Measurements from ENCODE around the gene FBLN2. TPM values are rescaled to one million over a fixed set of nuclear protein-coding genes. Genes with fewer than 3 reads are reported as not detected.
"Not testable (repeated sequence)": the region's sequence is repeated elsewhere in the genome, so short reads cannot be mapped to it uniquely, and the experiment has no call there.

Gene FBLN2
- total RNA-seq, 2 experiments from 2014 or later, result 0.15 to 0.55 TPM

GRCh38 chr3:13513051-13513912, 35.6 kb upstream of the FBLN2 start:
- CTCF ChIA-PET, result interaction anchor here (1.4 kb wide), 1 partner anchor 17 kb away, joined by 4 read pairs; no protein-coding TSS in a partner anchor
- POLR2A ChIA-PET, result no interaction called here

GRCh38 chr3:13513913-13514517, 34.9 kb upstream of the FBLN2 start:
- ChIA-PET CTCF (interaction anchor here (1.4 kb wide), 1 partner anchor 18 kb away, joined by 4 read pairs; no protein-coding TSS in a partner anchor), POLR2A (no interaction called here)

GRCh38 chr3:13514639-13515435, 34.1 kb upstream of the FBLN2 start:
- ChIA-PET CTCF (interaction anchor here (1.4 kb wide), 1 partner anchor 18 kb away, joined by 4 read pairs; no protein-coding TSS in a partner anchor), POLR2A (no interaction called here)

- ChIA-PET CTCF (no interaction called here), POLR2A (no interaction called here)
Measured at GRCh38 chr3:13515786-13516759, 32.9 kb upstream of the FBLN2 start.

- ChIA-PET CTCF (no interaction called here), POLR2A (no interaction called here)
Measured at GRCh38 chr3:13516760-13517135, 32.2 kb upstream of the FBLN2 start.

DNA sequence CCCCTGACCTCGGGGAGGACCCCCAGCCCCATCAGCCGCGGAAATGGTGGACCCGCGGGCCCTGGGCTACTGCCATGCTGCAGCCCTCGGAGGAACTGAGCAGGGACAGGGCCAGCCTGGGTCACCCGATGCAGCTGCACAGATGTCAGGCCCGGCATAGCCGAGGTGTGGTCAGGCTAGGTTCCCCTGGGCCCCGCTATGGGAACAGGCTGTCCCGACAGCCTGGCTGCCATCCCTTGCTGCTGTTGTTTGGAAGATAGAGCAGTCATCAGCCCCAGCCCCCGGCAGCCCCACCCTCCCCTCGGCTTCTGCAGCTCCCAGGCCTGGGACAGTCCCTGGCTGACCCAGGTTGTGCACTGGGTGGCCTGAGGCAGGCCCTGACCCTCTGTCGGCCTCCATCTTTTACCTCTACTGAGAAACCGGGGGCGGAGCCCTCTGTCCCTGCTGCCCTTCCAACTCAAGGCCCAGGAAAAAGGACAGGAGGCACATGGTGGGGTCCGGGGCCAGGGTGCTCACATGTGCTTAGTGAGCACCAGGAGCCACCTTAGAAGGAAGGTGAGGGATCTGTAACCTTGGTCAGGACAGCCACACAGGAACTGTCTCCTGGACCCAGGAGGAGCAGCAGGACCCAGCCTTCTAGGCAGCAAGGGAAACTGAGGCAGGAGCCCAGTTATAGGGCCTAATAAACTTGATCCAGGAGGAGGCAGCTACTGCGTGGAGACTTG, 31.5 kb upstream of the FBLN2 start:
- CTCF ChIA-PET, result no interaction called here

GRCh38 chr3:13518516-13518953, 30.4 kb upstream of the FBLN2 start:
- ChIA-PET CTCF (interaction anchor here (1.3 kb wide), 2 partner anchors 22 to 131 kb away, joined by 3 read pairs; no protein-coding TSS in a partner anchor), POLR2A (no interaction called here)

More for the DNA sequence above, 31.5 kb upstream of the FBLN2 start:
- POLR2A ChIA-PET, result no interaction called here

DNA sequence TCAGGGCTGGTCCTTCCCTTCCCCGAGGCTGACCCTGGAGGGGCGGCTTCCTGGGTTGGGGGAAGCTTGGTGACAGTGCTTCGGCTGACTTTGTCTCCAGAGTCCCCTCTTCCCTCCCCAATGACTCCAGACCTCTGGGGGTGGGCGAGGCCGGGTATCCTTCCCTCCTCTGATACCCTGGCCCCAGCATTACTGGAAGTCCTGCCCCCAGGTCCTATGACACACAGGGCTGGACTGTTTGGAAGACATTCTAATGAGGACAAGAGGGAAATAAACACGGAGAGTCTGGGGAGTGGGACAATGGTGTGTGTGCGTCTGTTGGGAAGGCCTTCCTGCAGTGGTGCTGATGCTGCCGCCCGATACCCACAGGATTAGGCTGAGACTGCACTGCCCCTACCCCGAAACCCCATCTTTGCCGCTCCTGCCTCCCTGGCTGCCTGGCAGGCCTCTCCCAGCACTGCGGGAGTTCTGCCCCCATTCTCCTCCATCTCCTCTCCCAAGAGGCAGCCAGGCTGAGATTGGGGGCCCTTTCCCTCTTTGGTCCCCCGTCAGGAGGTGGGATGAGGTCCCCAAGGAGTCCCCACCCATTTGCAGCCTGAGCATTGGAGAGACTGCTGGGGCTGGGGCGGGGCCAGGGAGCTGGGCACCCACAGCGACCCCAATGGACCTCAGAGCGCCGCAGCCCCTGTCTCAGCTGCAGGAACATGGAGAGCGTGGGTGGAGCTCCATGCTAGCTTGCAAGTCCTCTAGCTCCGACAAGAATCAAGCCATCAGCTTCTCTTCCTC, 29.7 kb upstream of the FBLN2 start:
- ChIA-PET CTCF (interaction anchor here (1.3 kb wide), 2 partner anchors 23 to 131 kb away, joined by 3 read pairs; no protein-coding TSS in a partner anchor), POLR2A (no interaction called here)

GRCh38 chr3:13520326-13520880, 28.5 kb upstream of the FBLN2 start:
- CTCF ChIA-PET, result interaction anchor here (1.5 kb wide), 1 partner anchor 135 kb away, joined by 3 read pairs; no protein-coding TSS in a partner anchor
- POLR2A ChIA-PET, result no interaction called here

DNA sequence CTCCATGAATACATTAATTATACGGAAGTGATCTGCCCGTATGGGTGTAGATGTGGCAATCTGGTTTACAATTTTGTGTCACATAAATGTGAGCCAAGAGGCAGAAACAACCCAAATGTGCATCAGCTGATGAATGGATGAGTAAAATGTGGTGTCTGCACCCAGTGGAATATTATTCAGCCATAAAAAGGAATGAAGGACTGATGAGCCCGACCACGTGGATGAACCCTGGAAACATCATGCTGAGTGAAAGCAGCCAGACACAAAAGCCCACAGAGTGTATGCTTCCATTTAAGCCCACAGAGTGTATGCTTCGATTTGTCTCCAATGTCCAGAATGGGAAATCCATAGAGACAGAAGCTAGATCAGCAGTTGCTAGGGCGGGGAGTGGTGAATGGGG, 27.6 kb upstream of the FBLN2 start:
- POLR2A ChIA-PET, result no interaction called here
- CTCF ChIA-PET, result interaction anchor here (1.3 to 1.5 kb wide), 2 partner anchors 25 to 134 kb away, joined by 3 read pairs; no protein-coding TSS in a partner anchor

GRCh38 chr3:13521749-13522148, 27.2 kb upstream of the FBLN2 start:
- CTCF ChIA-PET, result interaction anchor here (1.3 to 1.5 kb wide), 2 partner anchors 25 to 133 kb away, joined by 3 read pairs; no protein-coding TSS in a partner anchor

DNA sequence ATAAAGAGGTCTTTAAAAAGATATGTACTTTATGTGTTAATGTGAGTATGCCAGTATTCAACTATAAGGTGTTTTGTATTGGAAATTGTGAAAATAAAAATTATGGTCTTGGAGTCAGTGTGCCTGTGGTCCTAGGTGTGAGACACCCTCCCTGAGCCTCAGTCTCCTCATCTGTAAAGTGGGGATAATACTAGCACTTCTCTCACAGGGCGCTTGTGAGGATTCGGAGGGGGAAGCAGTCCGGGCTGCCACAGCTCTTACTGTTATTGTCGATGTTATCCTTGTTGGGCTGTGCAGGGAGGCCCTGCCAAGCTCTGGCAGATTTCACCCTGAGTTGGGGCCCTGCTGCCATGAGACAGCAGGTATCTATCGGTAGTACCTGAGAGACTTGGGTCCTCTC, 26.7 kb upstream of the FBLN2 start:
- ChIA-PET POLR2A (no interaction called here), CTCF (interaction anchor here (1.3 kb wide), 1 partner anchor 26 kb away, joined by 3 read pairs; no protein-coding TSS in a partner anchor)

More at GRCh38 chr3:13521749-13522148, 27.2 kb upstream of the FBLN2 start:
- POLR2A ChIA-PET, result not testable (repeated sequence)

DNA sequence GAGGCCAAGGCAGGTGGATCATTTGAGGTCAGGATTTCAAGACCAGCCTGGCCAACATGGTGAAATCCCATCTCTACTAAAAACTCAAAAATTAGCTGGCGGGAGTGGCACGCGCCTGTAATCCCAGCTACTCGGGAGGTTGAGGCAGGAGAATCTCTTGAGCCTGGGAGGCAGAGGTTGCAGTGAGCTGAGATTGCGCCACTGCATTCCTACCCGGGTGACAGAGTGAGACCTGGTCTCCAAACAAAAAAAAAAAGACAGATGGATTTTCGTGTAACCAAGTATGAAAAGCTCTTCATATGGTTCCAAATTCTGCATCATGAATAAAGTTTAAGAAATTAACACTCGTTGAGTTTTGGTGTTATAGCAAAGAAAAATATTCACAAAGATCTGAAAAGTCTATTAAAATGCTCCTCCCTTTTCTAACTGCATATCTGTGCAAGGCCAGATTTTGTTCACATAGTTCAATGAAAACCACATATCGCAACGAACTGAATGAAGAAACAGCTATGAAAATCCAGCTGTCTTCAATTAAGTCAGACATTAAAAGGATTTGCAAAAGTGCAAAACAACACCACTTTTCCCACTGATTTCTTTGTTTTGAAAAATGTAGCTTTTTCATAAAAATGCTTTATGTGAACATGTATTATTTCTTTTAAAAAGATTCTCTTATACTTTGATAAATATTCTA, 23.8 kb upstream of the FBLN2 start:
- ChIA-PET POLR2A (no interaction called here), CTCF (no interaction called here)

GRCh38 chr3:13525827-13526625, 22.9 kb upstream of the FBLN2 start:
- ChIA-PET CTCF (no interaction called here), POLR2A (no interaction called here)

DNA sequence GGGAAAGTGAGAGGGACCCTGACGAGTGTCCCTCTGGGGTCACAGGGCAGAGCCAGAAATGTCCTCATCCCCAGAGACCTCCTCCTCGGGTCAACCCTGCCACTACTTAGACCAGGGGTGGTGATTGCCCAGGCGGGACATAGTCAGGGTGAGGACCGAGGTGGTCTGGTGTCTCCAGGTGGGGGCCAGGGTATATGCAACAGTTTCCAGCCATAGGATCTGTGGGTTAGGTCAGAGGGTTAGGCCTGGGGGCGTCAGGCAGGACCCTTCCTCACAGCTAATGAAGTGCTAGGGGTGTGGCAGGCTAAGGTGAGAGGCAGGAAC, 22.3 kb upstream of the FBLN2 start:
- CTCF ChIA-PET, result no interaction called here
- POLR2A ChIA-PET, result no interaction called here
